Endothelial cell (in vitro differentiated cells): ENCODE data around the gene CMIP. TPM values are rescaled to one million over a fixed set of nuclear protein-coding genes. Genes with fewer than 3 reads are reported as not detected.

Source experiments
- DNase-seq: peaks from one replicate; pipeline ENCODE4 v3.0.0; 2021; ENCODE audit warnings: low spot score
- H3K27ac Mint-ChIP-seq: one replicate; pipeline ENCODE4 v1.8.0; 2021; ENCODE audit warnings: mixed read lengths, inconsistent platforms; ENCODE audit not compliant: unreplicated experiment
- H3K27me3 Mint-ChIP-seq: one replicate; pipeline ENCODE4 v1.8.0; 2021; ENCODE audit warnings: mild to moderate bottlenecking, moderate library complexity, mixed read lengths, inconsistent platforms; ENCODE audit not compliant: unreplicated experiment
- H3K36me3 Mint-ChIP-seq: one replicate; pipeline ENCODE4 v1.8.0; 2021; ENCODE audit warnings: mild to moderate bottlenecking, low read depth, mixed read lengths, inconsistent platforms; ENCODE audit not compliant: unreplicated experiment
- H3K4me1 Mint-ChIP-seq: one replicate; pipeline ENCODE4 v1.8.0; 2021; ENCODE audit warnings: mild to moderate bottlenecking, mixed read lengths, inconsistent platforms; ENCODE audit not compliant: unreplicated experiment
- H3K4me3 Mint-ChIP-seq: one replicate; pipeline ENCODE4 v1.8.0; 2021; ENCODE audit warnings: mild to moderate bottlenecking, mixed read lengths, inconsistent platforms; ENCODE audit not compliant: unreplicated experiment
- H3K9me3 Mint-ChIP-seq: one replicate; pipeline ENCODE4 v1.8.0; 2021; ENCODE audit warnings: mixed read lengths, inconsistent platforms; ENCODE audit not compliant: unreplicated experiment
- CTCF ChIP-seq: fragments of 200-600 bp; sonication (generic); IDR thresholded peaks from one replicate; pipeline ENCODE4 v1.5.0; 2021; ENCODE audit warnings: antibody characterized with exemption; ENCODE audit not compliant: unreplicated experiment
- total RNA-seq: library from RNA; stranded (reverse); fragmentation: NEBNext Ultra II Directional; extraction: Animal tissue kit (Norgen Biotek cat#: 25700); gene quantifications from one replicate; pipeline ENCODE4 v1.2.1, GENCODE V29; 2021; ENCODE audit not compliant: unreplicated experiment

The CMIP gene
- total RNA-seq, 1 donor from 2014 or later = 98.9 TPM

- H3K4me1 Mint-ChIP-seq = peaks cover 22% of the 10 kb centered on the region
- DNase-seq = no peak
- H3K36me3 Mint-ChIP-seq = peaks cover 18% of the 10 kb centered on the region
- H3K27me3 Mint-ChIP-seq = peaks cover 23% of the 10 kb centered on the region
- no peaks in the 10 kb centered on the region for H3K9me3 Mint-ChIP-seq
- H3K4me3 Mint-ChIP-seq = no peak overlapping the region
- no peak for TF ChIP-seq CTCF
- no peak overlapping the region for H3K27ac Mint-ChIP-seq
Observed at GRCh38 chr16:81607006-81607405, 162.4 kb downstream of the CMIP start.

- Mint-ChIP-seq H3K27me3 (peaks cover 17% of the 10 kb centered on the region), H3K4me1 (peaks cover 31% of the 10 kb centered on the region), H3K9me3 (no peaks in the 10 kb centered on the region), H3K36me3 (peaks cover 11% of the 10 kb centered on the region), H3K27ac (no peak overlapping the region), H3K4me3 (peak overlapping the region; percentile 23)
- no peak for DNase-seq
- no peak for TF ChIP-seq CTCF
Observed at GRCh38 chr16:81607805-81608522, 163.4 kb downstream of the CMIP start.

- Mint-ChIP-seq H3K9me3 (no peaks in the 10 kb centered on the region), H3K27ac (peak overlapping the region; percentile 24), H3K27me3 (peaks cover 19% of the 10 kb centered on the region), H3K4me3 (no peak overlapping the region), H3K36me3 (peaks cover 11% of the 10 kb centered on the region), H3K4me1 (peaks cover 34% of the 10 kb centered on the region)
- TF ChIP-seq CTCF = no peak
- no peak for DNase-seq
Observed at GRCh38 chr16:81608523-81609209, 164.1 kb downstream of the CMIP start.

GRCh38 chr16:81609323-81609892 is 164.8 kb downstream of the CMIP start:
- peaks cover 34% of the 10 kb centered on the region for H3K4me1 Mint-ChIP-seq
- peaks cover 19% of the 10 kb centered on the region for H3K27me3 Mint-ChIP-seq
- H3K36me3 Mint-ChIP-seq = peaks cover 11% of the 10 kb centered on the region
- peak overlapping the region; percentile 52 for H3K27ac Mint-ChIP-seq
- no peak for DNase-seq
- no peak overlapping the region for H3K4me3 Mint-ChIP-seq
- no peaks in the 10 kb centered on the region for H3K9me3 Mint-ChIP-seq
- no peak for TF ChIP-seq CTCF
